ENCODE data around the gene CARD19.

Gene CARD19

DNA sequence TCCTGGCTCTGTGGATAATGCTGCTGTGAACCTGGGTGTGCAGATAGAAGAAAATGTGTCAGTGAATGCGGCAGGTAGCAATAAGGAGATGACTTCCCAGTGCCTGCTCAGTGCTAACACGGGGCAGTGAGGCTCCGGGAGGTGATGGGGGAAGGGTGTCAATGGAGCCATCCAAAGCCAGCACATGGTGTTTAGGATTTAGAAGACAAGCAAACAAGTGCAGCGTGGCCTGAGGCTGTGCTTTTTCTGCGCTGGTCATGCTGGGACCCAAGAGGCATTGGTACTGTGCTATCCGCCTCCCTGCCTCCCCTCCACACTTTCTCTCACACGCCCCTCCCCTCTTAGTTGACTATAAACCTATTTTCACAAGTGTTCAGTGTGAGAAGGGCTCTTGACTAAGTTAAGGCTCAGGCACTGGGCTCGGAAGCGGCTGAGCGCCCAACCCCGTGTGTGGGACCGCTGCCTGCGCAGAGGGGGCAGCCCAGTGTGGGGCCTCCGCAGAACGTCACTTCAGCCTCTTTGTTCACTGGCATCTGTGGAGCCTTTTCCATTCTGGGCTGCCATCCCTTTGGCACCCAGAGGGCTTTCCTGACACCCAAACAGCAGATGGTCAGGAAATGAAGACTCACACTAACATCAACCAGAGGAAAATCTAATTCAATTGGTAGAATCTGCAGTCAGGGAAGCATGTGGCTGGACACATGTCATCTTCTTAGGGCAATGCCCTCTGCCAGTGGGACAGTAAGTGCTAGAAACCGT, 59.9 kb downstream of the CARD19 start:
- TF ChIP-seq, protein P1, sequence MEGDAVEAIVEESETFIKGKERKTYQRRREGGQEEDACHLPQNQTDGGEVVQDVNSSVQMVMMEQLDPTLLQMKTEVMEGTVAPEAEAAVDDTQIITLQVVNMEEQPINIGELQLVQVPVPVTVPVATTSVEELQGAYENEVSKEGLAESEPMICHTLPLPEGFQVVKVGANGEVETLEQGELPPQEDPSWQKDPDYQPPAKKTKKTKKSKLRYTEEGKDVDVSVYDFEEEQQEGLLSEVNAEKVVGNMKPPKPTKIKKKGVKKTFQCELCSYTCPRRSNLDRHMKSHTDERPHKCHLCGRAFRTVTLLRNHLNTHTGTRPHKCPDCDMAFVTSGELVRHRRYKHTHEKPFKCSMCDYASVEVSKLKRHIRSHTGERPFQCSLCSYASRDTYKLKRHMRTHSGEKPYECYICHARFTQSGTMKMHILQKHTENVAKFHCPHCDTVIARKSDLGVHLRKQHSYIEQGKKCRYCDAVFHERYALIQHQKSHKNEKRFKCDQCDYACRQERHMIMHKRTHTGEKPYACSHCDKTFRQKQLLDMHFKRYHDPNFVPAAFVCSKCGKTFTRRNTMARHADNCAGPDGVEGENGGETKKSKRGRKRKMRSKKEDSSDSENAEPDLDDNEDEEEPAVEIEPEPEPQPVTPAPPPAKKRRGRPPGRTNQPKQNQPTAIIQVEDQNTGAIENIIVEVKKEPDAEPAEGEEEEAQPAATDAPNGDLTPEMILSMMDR (IDR thresholded peaks at IDR 0.05; ENCODE audit: low read depth, low read length, missing control alignments): no peak
- DNase-seq (ENCODE audit: low read depth): no peak
- no peak overlapping the region for H3K4me3 ChIP-seq (ENCODE audit: low read depth, low read length)

DNA sequence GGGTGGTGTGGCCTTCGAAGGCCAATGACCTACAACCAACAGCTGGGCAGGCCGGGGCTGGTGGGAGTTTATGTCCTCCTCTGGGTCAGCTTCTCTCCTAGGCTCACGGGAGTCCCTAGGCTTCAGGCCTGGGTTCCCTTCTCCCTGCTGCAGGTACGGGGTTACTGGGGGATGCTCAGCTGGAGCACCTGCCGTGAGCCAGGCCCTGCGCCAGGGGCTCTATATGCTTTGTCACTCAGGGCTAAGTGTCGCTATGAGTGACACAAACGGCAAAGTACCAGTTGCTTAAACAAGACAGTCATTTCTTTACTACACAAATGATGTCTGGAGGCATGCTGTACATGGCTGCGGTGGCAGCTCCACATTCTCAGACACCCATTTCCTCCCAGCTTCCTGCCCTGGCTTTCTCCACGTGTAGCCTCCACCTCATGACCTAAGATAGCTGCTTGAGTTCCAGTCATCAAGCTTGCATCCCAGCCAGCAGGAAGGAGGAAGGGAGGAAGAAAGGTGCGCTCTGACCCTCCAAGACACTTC, 60.5 kb downstream of the CARD19 start:
- TF ChIP-seq, protein P1 (IDR thresholded peaks at IDR 0.05; ENCODE audit: low read depth, low read length, missing control alignments): no peak
- peak; percentile 53 for DNase-seq (ENCODE audit: low read depth)
- H3K4me3 ChIP-seq (ENCODE audit: low read depth, low read length): no peak overlapping the region

DNA sequence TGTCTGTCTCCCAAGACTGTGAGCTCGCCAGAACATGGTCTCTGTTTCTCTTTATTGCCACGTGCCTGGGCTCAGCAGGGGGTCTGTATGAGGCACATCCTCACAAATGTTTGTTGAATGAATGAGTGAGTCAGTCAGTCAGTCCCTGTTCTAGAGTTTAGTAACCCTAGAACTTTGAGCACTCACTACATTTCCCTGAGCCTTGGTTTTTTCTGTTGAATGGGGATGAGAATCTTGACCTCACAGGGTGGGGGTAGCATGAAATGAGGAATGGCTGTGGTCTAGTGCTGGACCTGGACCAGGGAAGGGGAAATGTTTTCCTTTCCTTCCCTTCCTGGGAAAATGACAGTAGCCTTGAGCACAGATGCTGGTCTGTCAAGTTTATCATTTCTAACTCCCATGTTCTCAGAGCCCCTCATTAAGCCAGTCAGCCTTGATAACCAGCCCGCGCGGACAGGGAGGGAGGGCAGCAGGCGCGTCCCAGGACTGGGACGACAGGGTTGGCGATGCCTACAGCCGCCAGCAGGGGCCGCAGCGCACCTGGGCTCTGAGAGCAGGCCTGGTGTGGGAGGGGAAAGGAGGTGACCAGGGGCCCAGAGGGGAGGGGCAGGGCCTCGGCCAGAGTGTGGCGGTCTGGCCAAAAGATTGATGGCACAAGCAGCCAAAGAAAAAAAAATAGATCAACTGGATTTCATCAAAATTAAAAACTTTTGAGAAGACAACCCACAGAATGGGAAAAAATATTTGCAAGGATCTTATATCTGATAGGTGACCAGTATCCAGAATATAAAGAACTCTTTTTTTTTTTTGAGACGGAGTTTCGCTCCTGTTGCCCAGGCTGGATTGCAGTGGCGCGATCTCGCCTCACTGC, 63.8 kb downstream of the CARD19 start:
- H3K4me3 ChIP-seq (ENCODE audit: low read depth, low read length): no peak overlapping the region
- no peak for DNase-seq (ENCODE audit: low read depth)
- TF ChIP-seq, protein P1 (IDR thresholded peaks at IDR 0.05; ENCODE audit: low read depth, low read length, missing control alignments): peak; percentile 97

DNA sequence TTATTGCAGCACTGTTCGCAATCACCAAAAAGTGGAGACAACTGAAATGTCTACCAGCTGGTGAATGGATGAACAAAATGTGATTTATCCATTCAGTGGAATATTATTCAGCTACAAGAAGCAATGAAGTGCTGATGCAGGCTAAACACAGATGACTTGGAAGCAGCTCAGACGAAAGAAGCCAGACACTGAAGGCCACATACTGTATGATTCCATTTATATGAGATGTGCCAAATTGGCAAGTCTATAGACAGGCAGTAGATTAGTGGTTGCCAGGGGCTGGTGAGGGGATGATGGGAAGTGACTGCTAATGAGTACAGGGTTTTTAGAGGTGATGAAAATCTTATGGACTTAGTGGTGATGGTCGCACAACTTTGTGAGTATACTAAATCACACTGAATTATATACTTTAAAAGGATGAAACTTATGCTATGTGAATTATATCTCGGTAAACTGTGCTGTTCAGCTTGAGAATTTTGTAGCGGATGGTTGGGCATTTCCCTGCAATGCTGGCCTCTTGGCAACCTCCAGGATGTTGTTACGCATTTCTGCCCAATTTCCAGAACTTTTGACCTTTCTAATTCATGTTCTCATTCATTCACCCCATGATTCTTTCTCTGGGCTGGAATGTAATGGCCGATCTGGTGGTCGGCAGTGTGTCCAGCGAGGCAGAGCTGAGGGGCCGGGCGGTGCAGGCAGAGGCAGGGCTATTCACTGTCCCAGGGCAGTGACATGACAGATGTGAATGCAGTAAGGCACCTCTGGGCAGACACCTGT, 66.0 kb downstream of the CARD19 start:
- TF ChIP-seq, protein P1 (IDR thresholded peaks at IDR 0.05; ENCODE audit: low read depth, low read length, missing control alignments): no peak
- no peak overlapping the region for H3K4me3 ChIP-seq (ENCODE audit: low read depth, low read length)
- DNase-seq (ENCODE audit: low read depth): no peak

All from GM12864 (cell line).